ENCODE results near the gene GP2.
"Not testable (repeated sequence)": the region's sequence is repeated elsewhere in the genome, so short reads cannot be mapped to it uniquely, and the experiment has no call there.

GP2 gene

DNA sequence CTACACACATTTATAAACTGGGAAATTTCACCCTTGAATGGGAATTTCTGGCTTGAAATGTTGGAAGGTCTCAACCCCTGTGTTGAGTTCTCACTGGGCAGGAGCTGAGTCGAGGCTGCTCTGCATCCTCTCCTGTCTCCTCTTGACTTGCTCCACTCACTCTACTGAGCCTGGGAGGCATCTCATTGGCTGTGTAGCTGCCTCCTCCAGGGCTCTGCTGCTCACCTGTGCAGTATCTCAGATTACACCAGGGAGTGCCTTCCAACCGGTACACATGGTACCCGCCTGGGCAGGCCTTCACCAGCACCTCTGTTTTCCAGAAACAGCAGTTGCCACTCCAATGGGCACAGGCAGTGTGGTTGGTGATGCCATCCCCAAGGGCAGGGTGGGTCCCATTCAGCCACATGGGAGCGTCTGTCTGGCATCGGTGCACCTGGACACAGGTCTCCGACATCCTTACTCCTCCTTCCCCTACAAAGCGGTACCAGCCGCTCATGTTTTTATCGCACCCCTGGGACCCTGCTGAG, 3.7 kb downstream of the GP2 start:
- no peak for DNase-seq

DNA sequence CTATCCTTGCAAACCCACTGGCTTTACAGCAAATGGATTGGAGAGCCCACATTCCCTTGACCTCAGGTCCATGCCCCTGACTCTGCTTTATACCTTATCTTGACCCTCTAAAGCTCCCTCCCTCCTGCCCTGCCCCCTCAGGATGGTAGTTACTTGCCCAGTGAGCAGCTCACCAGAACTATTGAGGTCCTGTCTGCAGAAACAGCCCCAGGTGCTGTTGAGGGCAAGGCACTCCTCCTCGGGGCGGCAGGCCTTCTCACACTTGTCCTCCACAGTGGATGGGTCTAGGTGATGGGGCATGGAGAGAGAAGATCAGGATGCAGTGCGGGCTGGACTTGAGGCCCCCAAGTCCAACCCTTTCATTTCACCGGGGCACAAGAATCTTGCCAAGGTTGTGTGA, 4.6 kb downstream of the GP2 start:
- DNase-seq = no peak

GRCh38 chr16:20321671-20322070, 5.6 kb downstream of the GP2 start:
- no peak for DNase-seq

DNA sequence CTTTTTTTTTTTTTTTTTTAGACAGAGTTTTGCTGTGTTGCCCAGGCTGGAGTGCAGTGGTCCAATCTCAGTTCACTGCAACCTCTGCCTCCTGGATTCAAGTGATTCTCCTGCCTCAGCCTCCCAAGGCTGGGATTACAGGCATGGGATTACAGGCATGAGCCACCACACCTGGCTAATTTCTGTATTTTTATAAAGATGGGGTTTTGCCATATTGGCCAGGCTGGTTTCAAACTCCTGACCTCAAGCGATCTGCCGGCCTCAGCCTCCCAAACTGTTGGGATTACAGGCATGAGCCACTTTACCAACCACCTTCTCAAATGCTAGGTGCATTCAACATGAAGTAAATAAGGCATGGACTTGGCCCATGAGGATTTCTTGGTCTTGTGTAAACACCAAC, 6.3 kb downstream of the GP2 start:
- DNase-seq = not testable (repeated sequence)

- DNase-seq = no peak
These were observed 6.7 kb downstream of the GP2 start for GRCh38 chr16:20320592-20320991.

DNA sequence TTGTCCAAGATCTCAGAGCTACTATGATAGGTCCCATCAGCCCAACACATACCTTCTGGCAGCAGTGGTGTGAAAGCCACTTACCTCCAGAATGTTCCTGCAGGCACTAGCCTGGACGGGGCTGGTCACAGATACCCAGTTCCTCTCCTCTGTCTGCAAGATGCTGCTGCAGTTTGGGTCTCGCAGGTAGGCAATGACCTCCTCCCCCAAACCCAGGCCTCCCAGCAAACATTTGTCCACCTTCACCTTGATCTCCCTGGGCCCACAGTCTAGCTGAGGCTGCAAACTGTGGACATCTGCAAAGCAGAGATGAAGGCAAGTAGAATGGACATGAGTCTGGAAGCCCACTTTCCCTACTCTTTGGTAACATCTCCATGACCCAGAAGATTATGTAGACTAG, 7.1 kb downstream of the GP2 start:
- no peak for DNase-seq

DNA sequence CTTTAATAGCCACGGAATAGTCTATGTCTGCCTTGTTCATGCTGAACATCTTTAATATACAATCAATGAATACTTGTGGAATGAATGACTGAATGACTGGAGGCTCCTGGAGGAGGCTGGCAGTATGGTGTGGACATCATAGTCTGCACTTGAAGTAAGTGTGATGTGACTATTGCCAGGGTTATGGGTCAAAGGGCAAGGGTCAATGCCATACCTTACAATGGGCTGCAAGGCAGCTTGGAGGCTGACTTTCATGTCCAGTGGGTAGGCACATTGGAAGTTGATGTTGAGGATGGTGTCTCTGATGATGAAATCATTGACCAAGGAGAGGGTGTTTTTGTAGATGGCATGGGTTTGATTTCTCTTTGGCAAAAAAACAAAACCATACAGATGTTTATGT, 7.9 kb downstream of the GP2 start:
- no peak for DNase-seq

GRCh38 chr16:20318437-20318836, 8.9 kb downstream of the GP2 start:
- no peak for DNase-seq

GRCh38 chr16:20318006-20318405, 9.3 kb downstream of the GP2 start:
- DNase-seq = no peak

GRCh38 chr16:20317117-20317516, 10.2 kb downstream of the GP2 start:
- DNase-seq = no peak

DNA sequence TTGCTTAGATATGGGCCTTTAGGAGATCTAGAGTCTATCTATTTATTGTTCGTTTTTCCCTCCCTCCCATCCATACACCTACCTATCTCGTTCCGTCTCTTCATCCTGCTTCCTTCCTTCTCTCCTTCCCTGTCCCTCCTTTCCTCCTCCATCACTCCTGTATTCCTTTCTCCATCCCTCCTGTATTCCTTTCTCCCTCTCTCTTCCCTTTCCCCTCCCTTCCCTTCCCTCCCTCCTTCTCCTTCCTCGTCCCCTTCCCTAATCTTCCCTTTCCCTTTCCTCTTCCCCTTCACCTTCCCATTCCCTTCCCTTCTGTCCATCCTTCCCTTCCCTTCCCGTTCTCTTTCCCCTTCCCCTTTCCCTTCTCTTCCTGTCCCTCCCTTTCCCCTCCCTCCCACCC, 10.6 kb downstream of the GP2 start:
- DNase-seq = no peak

DNA sequence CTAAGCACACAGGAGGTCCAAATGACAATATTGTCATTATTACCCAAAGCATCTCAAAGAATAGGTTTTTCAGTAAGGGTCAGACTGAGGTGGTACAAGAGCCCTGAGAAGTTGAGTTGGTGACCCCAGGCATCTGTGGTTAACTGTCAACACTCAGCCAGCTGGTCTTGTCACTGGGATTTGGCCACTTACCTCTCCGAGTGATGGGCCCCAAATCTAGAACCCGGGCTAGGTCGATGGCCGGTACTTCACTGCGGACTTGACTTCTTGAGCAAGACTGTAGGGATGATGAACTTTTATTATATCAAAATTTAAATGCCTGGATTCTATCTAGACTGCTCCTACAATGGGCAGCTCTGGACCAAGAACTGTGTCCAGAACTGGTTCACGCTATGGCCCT, 11.5 kb downstream of the GP2 start:
- DNase-seq = no peak

DNA sequence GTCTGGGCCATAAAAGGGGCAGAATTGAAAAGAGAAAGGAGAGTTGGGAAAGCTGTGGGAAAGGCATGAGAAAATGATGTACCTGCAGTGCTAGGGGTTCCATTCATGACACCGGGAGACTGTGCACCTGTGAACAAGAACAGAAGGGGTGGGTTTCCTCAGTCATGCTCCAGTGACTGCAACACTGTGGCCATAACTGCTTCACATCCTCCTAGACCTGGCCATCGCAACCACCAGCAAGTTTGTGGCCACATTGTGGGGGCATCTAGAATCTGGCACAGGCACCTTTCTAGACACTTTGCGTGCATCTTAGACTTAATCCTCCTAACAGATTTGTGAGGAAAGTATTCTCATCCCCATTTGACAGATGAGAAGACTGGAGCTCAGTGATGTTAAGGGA, 12.7 kb downstream of the GP2 start:
- no peak for DNase-seq

- DNase-seq = no peak
These were observed 13.6 kb downstream of the GP2 start for GRCh38 chr16:20313741-20314140.

GRCh38 chr16:20312536-20313095, 14.7 kb downstream of the GP2 start:
- not testable (repeated sequence) for DNase-seq

GRCh38 chr16:20311548-20311947, 15.8 kb downstream of the GP2 start:
- DNase-seq = no peak

DNA sequence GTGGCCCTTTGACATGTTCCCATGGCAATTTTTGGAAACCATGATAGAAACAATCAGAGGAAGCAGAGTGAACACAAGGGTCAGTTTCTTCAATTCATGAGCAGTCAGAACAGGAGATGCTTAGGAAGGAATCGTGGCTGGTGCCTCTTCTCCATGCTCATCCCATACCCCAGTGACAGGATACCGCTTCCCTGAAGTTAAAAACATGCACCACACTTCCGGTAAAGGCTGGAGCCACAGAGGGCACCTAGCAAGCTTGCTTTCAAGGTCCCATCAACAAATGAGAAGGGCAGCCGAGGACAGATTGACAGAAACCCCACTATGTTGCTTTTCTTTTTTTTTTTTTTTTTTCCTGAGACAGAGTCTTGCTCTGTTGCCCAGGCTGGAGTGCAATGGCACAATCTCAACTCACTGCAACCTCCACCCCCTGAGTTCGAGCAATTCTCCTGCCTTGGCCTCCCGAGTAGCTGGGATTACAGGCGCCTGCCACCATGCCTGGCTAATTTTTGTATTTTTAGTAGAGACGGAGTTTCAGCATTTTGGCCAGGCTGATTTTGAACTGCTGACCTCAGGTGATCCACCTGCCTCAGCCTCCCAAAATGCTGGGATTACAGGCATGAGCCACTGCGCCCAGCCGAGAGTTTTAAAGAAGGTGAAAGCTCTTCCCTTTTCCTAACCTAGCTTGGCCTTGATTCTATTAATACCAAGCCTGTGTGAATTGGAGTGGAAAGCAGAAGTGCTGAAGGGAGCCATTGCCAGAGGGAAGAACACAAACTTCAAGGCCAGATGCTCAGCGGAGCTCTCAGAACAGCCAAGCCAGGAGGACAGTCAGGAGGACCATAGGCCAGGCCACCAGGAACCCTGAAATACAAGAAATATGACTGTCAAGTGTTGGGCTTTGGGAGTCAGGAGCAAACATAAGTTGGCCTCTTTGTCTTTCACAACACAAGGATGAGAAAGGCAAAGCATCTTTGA, 16.6 kb downstream of the GP2 start:
- DNase-seq = no peak

- no peak for DNase-seq
These were observed 17.5 kb downstream of the GP2 start for GRCh38 chr16:20309786-20310185.

DNA sequence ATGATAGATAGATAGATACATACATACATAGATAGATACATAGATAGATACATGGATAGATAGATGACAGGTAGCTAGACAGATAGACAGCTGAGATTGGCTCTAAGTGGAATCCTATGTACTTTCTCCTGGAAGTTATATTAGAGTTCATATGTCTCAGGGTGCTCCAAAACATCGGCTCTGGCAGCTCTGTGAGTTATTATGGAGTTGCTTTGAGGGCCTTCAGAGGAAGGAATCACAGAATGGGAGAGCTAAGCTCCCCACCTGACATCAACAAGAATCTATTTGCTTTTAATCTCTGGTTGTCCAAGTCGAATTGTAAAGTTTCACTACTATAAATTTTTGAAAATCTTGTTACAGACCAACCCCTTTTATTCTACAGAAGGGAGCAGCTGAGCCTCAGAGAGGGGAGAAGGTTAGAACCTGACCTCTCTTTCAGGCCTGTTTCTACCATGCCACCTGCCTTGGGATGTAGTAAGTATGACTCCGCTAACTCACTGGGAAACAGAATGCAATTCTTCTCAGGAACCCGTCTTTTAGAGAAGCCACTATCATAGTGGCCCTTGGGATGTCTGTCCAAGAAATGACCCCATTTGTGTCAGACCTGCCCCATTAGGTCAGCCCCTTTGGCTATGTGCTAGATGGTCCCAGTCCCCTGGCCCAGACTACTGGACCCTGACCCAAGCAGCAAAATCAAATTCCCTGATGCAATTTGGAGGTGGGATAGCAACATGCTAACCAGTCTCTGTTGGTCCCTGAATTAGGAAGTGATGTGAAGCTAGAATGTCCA, 18.3 kb downstream of the GP2 start:
- no peak for DNase-seq

GRCh38 chr16:20308266-20308665, 19.0 kb downstream of the GP2 start:
- DNase-seq = no peak

- no peak for DNase-seq
These were observed 19.5 kb downstream of the GP2 start for GRCh38 chr16:20307791-20308190.

GRCh38 chr16:20307240-20307671, 20.1 kb downstream of the GP2 start:
- DNase-seq = no peak

DNA sequence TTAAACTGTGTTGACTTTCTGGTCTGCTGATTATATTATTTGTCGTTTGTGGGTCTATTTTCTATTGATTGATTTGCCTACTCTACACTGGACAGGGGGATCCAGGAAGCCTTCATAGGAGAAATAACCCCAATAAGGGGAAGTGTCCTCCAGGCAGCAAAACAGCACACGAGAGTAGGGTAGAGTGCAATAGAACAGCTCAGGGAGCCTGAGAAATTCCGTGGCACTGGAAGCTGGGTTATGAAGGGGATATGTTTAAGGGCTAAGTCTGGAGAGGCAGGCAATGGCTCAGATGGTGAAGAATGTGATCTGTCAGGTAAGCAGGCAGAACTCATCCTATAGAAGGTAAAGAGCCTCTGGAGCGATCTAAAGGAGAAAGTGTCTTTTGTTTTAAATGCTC, 20.9 kb downstream of the GP2 start:
- no peak for DNase-seq
